ENCODE measurements around the gene MED13L.

The MED13L gene

DNA sequence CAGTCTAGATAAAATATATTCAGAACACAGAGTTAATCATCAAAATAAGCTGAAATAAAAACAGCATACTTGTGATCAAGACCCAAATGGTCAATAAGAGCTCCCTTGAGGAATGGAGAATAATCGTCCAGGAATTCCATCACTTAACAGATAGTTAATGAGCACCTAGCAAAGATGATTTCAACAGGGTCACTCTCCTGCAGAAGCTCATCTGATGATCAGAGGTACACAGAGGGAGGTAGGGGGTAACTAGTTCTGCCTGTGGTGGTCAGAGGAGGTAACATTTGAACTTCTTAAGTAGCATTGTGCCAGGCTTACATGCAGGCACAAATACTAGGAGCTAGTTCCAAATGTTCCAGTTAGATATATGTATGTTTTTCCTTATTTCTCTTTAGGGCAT, 9.5 kb downstream of the MED13L start:
- TF ChIP-seq SIN3A (IDR thresholded peaks at IDR 0.05; ENCODE audit: borderline replicate concordance, insufficient read depth, low read length) (no peak), TAF1 (IDR thresholded peaks at IDR 0.05; ENCODE audit: borderline replicate concordance, insufficient read depth, low read length) (no peak), FOXP2 (optimal IDR thresholded peaks at IDR 0.05; ENCODE audit: borderline replicate concordance, extremely low read depth, extremely low read length, insufficient read depth) (no peak), POLR2AphosphoS5 (IDR thresholded peaks at IDR 0.05; ENCODE audit: low read depth, low read length) (no peak)
- TF ChIP-seq, protein P1, sequence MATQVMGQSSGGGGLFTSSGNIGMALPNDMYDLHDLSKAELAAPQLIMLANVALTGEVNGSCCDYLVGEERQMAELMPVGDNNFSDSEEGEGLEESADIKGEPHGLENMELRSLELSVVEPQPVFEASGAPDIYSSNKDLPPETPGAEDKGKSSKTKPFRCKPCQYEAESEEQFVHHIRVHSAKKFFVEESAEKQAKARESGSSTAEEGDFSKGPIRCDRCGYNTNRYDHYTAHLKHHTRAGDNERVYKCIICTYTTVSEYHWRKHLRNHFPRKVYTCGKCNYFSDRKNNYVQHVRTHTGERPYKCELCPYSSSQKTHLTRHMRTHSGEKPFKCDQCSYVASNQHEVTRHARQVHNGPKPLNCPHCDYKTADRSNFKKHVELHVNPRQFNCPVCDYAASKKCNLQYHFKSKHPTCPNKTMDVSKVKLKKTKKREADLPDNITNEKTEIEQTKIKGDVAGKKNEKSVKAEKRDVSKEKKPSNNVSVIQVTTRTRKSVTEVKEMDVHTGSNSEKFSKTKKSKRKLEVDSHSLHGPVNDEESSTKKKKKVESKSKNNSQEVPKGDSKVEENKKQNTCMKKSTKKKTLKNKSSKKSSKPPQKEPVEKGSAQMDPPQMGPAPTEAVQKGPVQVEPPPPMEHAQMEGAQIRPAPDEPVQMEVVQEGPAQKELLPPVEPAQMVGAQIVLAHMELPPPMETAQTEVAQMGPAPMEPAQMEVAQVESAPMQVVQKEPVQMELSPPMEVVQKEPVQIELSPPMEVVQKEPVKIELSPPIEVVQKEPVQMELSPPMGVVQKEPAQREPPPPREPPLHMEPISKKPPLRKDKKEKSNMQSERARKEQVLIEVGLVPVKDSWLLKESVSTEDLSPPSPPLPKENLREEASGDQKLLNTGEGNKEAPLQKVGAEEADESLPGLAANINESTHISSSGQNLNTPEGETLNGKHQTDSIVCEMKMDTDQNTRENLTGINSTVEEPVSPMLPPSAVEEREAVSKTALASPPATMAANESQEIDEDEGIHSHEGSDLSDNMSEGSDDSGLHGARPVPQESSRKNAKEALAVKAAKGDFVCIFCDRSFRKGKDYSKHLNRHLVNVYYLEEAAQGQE (IDR thresholded peaks at IDR 0.05; ENCODE audit: insufficient read depth in 1 of 2, low read depth in 2 of 2, low read length in 2 of 2), result no peak

DNA sequence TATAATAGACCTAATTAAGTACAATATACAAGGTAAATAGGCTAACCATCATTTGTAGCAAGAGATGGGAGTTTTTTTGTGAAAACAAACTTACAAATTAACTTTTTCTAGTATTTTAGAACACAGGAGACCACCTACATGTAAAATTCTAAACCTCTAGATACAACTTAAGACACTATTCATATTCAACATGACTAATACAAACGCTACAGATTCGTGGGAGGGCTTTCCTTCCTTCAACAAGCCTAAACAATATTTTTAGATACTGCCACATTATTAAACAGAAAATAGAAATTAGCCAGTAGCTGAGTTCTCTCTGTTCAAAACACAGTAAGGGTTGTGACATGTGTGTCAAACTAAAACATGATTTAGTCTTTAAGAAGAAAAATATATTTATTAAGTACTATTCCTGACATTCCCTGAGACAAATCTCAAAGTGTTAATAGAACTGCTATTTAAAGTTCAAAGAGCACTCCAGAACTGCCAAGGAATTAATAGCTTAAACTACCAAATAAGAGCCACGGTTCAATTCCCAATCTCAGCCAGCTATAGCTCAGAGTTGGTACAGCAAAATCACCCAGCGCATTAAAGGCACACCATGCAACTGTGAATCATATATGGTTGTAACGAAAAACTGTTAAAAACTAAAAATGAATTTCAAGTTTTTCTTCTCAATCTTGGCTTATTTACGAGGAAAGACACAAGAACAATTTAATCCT, 10.7 kb downstream of the MED13L start:
- TF ChIP-seq, protein P1 (IDR thresholded peaks at IDR 0.05; ENCODE audit: insufficient read depth in 1 of 2, low read depth in 2 of 2, low read length in 2 of 2), result no peak
- TF ChIP-seq TAF1 (IDR thresholded peaks at IDR 0.05; ENCODE audit: borderline replicate concordance, insufficient read depth, low read length) (no peak), POLR2AphosphoS5 (IDR thresholded peaks at IDR 0.05; ENCODE audit: low read depth, low read length) (no peak), FOXP2 (optimal IDR thresholded peaks at IDR 0.05; ENCODE audit: borderline replicate concordance, extremely low read depth, extremely low read length, insufficient read depth) (no peak), SIN3A (IDR thresholded peaks at IDR 0.05; ENCODE audit: borderline replicate concordance, insufficient read depth, low read length) (no peak)

DNA sequence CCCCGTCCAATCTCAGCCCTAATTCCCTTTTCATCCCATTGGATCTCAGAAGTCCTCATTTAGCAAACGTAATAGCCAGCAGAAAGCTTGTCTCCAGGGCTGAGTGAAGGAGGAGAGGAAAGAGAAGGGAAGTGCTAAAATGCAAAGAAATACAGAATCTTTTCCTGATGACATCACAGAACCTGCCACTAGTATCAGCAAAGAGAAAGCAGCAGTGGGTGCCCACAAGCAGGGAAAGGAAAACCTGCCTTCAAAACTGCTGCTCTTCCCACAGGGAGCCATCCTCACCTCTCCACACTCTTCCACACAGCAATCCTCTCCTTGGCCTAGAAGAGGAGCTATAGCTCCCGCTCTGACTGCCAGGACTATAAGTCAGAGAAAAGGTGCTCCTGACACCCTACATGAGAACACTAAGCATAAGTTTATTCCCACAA, 11.3 kb downstream of the MED13L start:
- TF ChIP-seq FOXP2 (optimal IDR thresholded peaks at IDR 0.05; ENCODE audit: borderline replicate concordance, extremely low read depth, extremely low read length, insufficient read depth) (no peak), POLR2AphosphoS5 (IDR thresholded peaks at IDR 0.05; ENCODE audit: low read depth, low read length) (no peak), SIN3A (IDR thresholded peaks at IDR 0.05; ENCODE audit: borderline replicate concordance, insufficient read depth, low read length) (no peak)

DNA sequence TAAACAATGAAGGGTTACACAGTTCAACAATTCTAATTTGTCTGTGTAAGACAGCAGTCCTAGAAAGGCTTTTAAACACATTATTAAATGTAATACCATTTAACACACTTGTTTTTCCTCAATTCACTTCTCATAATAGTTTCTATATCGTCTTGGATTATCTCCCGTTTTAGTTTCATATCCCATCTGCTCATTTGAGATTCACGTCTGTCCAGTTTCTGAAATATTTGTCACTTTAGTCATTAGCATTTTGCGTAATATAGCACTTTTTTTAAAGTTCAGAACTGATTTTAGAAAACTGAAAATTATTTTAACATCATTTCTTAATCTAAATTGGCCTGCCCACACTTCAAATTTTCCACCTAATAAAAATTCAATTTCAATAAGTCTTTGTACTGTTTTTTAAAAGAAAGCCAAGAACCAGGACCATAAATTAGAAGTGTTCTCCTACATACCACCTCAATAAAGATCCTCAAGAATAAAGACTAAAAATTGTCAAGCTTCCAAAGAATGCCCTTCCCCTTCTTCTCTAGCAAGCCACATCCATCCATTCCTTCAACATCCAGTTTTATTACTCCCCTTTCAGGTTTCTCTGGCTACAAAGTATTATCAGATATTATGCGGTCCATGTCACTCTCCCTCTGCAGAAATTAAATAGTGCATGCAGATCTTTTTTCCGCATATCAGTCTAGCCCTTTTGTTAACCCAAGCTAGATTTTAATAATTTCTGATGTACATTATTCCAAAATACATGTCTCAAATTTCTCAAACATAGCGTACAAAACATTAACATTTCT, 11.9 kb downstream of the MED13L start:
- TF ChIP-seq FOXP2 (optimal IDR thresholded peaks at IDR 0.05; ENCODE audit: borderline replicate concordance, extremely low read depth, extremely low read length, insufficient read depth) (no peak), TAF1 (IDR thresholded peaks at IDR 0.05; ENCODE audit: borderline replicate concordance, insufficient read depth, low read length) (no peak), POLR2AphosphoS5 (IDR thresholded peaks at IDR 0.05; ENCODE audit: low read depth, low read length) (no peak)
- TF ChIP-seq, protein P1 (IDR thresholded peaks at IDR 0.05; ENCODE audit: insufficient read depth in 1 of 2, low read depth in 2 of 2, low read length in 2 of 2), result no peak

DNA sequence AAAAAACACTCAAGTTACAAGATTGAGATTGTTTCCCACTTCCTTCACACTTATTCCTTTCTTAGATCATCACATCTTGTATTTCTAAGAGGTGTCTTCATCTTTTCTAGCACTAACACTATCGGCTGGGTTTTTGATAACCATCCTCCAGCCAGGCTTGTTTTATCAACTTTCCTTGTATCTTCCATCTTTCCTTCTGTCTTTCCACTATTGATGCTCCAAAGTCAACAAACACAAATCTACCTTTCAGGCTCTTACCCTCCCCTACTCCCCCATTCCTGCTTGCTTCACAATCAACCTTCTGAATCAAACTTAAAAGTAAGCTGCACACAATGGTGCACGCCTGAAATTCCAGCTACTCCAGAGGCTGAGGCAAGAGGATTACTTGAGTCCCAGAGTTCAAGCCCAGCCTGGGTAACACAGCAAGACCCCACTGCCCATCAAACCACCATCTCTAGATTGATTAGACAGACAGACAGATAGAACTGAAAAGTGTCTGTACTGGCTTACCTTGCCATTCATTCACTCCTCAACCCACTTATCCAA, 12.9 kb downstream of the MED13L start:
- TF ChIP-seq SIN3A (IDR thresholded peaks at IDR 0.05; ENCODE audit: borderline replicate concordance, insufficient read depth, low read length) (no peak), FOXP2 (optimal IDR thresholded peaks at IDR 0.05; ENCODE audit: borderline replicate concordance, extremely low read depth, extremely low read length, insufficient read depth) (no peak), POLR2AphosphoS5 (IDR thresholded peaks at IDR 0.05; ENCODE audit: low read depth, low read length) (no peak), TAF1 (IDR thresholded peaks at IDR 0.05; ENCODE audit: borderline replicate concordance, insufficient read depth, low read length) (no peak)
- TF ChIP-seq, protein P1 (IDR thresholded peaks at IDR 0.05; ENCODE audit: insufficient read depth in 1 of 2, low read depth in 2 of 2, low read length in 2 of 2), result no peak

Data from PFSK-1 (cell line).